Psoas muscle (tissue), 8 donors: ENCODE data around the gene TBC1D22A. TPM values are rescaled to one million over a fixed set of nuclear protein-coding genes. Genes with fewer than 3 reads are reported as not detected.

Source experiments
- ATAC-seq, 4 donors: fragments of 200-7000 bp; cut with Tn5 transposase; one replicate each; pipeline ENCODE4 v1.9.1; 2020; ENCODE audit warnings: moderate library complexity in 3 of 4, mild to moderate bottlenecking in 2 of 4
- DNase-seq, 2 donors: peaks; one replicate each; pipeline ENCODE4 v3.0.0-alpha.2; 2020
- H3K27ac ChIP-seq: fragments of 200-600 bp; one replicate; pipeline ENCODE4 v1.8.0; 2022
- H3K27me3 ChIP-seq, 3 donors: fragments of 200-600 bp in 1 of 3; one replicate each; pipeline versions ENCODE4 v1.6.1 to v1.8.0; 2013 to 2022; ENCODE audit warnings: low read length in 2 of 3, mild to moderate bottlenecking in 2 of 3, moderate library complexity in 1 of 3; ENCODE audit not compliant: insufficient read depth in 3 of 3
- H3K36me3 ChIP-seq, 2 donors: fragments of 200-600 bp in 1 of 2; one replicate each; pipeline versions ENCODE4 v1.6.1 to v1.8.0; 2013 to 2022; ENCODE audit warnings: low read depth in 1 of 2, mild to moderate bottlenecking in 1 of 2, moderate library complexity in 1 of 2; ENCODE audit not compliant: insufficient read depth in 1 of 2
- H3K4me1 ChIP-seq: fragments of 200-600 bp; one replicate; pipeline ENCODE4 v1.8.0; 2022
- H3K4me3 ChIP-seq: fragments of 200-600 bp; one replicate; pipeline ENCODE4 v1.8.0; 2022; ENCODE audit warnings: mild to moderate bottlenecking
- H3K9me3 ChIP-seq: fragments of 200-600 bp; one replicate; pipeline ENCODE4 v1.8.0; 2022
- WGBS, 3 donors: extraction: QIAGEN DNeasy Blood & Tissue Kit; methylation state at CpG; one replicate each; pipeline versions ENCODE4 v1.1.6 to v1.1.7; 2013; 5-methylcytosine and 5-hydroxymethylcytosine counted together
- intact Hi-C, 2 donors: fragments of 100-400 bp; cut with DNase I; formaldehyde crosslinking; loops; one replicate each; pipeline versions ENCODE4 v1.11.0 to v1.14.2; 2022
- polyA plus RNA-seq, 3 donors: library from polyadenylated mRNA; stranded (reverse); fragments of 200-250 nt; gene quantifications; one replicate each; pipeline ENCODE4 v1.2.3, GENCODE V29; 2013
- total RNA-seq, 4 donors: library from RNA; stranded (reverse); fragmentation: NEBNext Ultra II Directional in 2 of 4; extraction: Animal tissue kit (Norgen Biotek cat#: 25700) in 2 of 4; gene quantifications; one replicate each; pipeline versions ENCODE4 v1.2.1 to v1.2.4, GENCODE V29; 2021 to 2023
- TF ChIP-seq, protein P1 (sequence below): fragments of 200-600 bp; IDR thresholded peaks from one replicate; pipeline ENCODE4 v1.8.0; 2022; ENCODE audit warnings: antibody characterized with exemption
- donor health status: healthy with polysubstance abuse.
- donor health status: DM: no; HTN: no; CAD: no; lungs with moderate emphysema.
- donor health status: Bipolar disorder and iron deficiency.
- donor health status: healthy.
- donor health status: DM: yes; HTN: yes; CAD: no.
- donor health status: DM: no; HTN: no; CAD: no.
- donor health status: DM: no; HTN: no; CAD: no.
- donor health status: DM: yes; HTN: yes; CAD: no.

TBC1D22A gene
- total and polyA plus RNA-seq, 7 donors = 11.7 to 25.0 (median 18.9) TPM

GRCh38 chr22:47207846-47208554, 445.6 kb downstream of the TBC1D22A start:
- Histone ChIP-seq H3K4me1 (no peaks in the 10 kb centered on the region), H3K9me3 (no peaks in the 10 kb centered on the region), H3K27me3 (peaks cover 0 to 6% (median 3%) of the 10 kb centered on the region in 3 donors), H3K36me3 (no peaks in the 10 kb centered on the region), H3K4me3 (no peak overlapping the region), H3K27ac (no peak overlapping the region)
- TF ChIP-seq, protein P1, sequence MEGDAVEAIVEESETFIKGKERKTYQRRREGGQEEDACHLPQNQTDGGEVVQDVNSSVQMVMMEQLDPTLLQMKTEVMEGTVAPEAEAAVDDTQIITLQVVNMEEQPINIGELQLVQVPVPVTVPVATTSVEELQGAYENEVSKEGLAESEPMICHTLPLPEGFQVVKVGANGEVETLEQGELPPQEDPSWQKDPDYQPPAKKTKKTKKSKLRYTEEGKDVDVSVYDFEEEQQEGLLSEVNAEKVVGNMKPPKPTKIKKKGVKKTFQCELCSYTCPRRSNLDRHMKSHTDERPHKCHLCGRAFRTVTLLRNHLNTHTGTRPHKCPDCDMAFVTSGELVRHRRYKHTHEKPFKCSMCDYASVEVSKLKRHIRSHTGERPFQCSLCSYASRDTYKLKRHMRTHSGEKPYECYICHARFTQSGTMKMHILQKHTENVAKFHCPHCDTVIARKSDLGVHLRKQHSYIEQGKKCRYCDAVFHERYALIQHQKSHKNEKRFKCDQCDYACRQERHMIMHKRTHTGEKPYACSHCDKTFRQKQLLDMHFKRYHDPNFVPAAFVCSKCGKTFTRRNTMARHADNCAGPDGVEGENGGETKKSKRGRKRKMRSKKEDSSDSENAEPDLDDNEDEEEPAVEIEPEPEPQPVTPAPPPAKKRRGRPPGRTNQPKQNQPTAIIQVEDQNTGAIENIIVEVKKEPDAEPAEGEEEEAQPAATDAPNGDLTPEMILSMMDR = no peak
- no peak for DNase-seq
- intact Hi-C loops = no loop called here
- 83 to 90% (median 84%) methylated on average over 12 of the region's 12 CpGs for WGBS, 3 donors
- no peak for ATAC-seq

GRCh38 chr22:47208630-47209029, 446.2 kb downstream of the TBC1D22A start:
- Histone ChIP-seq H3K4me3 (no peak overlapping the region), H3K27ac (no peak overlapping the region), H3K9me3 (no peaks in the 10 kb centered on the region), H3K4me1 (no peaks in the 10 kb centered on the region), H3K36me3 (no peaks in the 10 kb centered on the region), H3K27me3 (peaks cover 0 to 6% (median 3%) of the 10 kb centered on the region in 3 donors)
- WGBS, 3 donors = 54 to 64% (median 54%) methylated on average over 14 of the region's 14 CpGs
- ATAC-seq (no peak), DNase-seq (no peak)
- TF ChIP-seq, protein P1 = no peak
- intact Hi-C loops = no loop called here

DNA sequence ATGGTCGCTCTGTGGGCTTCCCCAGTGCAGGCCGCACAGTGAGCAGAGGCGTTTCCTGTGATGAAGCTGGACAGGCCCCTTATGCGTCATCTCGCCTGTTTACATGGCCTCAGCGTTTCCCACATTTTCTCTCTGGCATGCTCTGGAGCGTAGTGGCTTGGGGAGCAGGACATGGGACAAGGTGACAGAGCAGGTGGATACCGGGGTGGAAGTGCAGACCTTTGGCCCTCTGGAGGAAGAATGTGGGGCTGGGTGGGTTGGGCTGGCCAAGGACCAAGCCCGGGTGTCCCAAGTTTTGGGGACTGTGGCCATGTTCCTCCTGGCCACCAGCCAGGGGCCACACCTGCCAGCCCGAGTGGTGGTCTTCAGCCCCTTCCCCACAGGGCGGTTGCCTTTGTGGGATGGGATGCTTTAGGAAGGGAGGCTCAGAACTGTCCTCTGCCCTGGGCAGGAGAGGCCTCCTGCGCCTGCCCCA, 446.6 kb downstream of the TBC1D22A start:
- ATAC-seq (no peak), DNase-seq (peak in 1 of 2 donors; percentile 29)
- TF ChIP-seq, protein P1 = no peak
- Histone ChIP-seq H3K4me1 (no peaks in the 10 kb centered on the region), H3K36me3 (no peaks in the 10 kb centered on the region), H3K27ac (no peak overlapping the region), H3K27me3 (peaks cover 0 to 6% (median 3%) of the 10 kb centered on the region in 3 donors), H3K9me3 (no peaks in the 10 kb centered on the region), H3K4me3 (no peak overlapping the region)
- 63 to 73% (median 68%) methylated on average over 12 of the region's 12 CpGs for WGBS, 3 donors
- intact Hi-C loops = no loop called here

- Histone ChIP-seq H3K4me3 (no peak overlapping the region), H3K27ac (no peak overlapping the region), H3K36me3 (no peaks in the 10 kb centered on the region), H3K9me3 (no peaks in the 10 kb centered on the region), H3K4me1 (no peaks in the 10 kb centered on the region), H3K27me3 (peaks cover 0 to 6% (median 3%) of the 10 kb centered on the region in 3 donors)
- no peak for ATAC-seq
- WGBS, 3 donors = 49 to 71% (median 52%) methylated on average over 12 to 13 of the region's 13 CpGs
- intact Hi-C loops = no loop called here
- TF ChIP-seq, protein P1 = no peak
- DNase-seq = peak in 1 of 2 donors; percentile 48
These were observed 447.1 kb downstream of the TBC1D22A start for GRCh38 chr22:47209547-47210023.
